ENCODE data around the gene RITA1.

- TF ChIP-seq, protein P1, sequence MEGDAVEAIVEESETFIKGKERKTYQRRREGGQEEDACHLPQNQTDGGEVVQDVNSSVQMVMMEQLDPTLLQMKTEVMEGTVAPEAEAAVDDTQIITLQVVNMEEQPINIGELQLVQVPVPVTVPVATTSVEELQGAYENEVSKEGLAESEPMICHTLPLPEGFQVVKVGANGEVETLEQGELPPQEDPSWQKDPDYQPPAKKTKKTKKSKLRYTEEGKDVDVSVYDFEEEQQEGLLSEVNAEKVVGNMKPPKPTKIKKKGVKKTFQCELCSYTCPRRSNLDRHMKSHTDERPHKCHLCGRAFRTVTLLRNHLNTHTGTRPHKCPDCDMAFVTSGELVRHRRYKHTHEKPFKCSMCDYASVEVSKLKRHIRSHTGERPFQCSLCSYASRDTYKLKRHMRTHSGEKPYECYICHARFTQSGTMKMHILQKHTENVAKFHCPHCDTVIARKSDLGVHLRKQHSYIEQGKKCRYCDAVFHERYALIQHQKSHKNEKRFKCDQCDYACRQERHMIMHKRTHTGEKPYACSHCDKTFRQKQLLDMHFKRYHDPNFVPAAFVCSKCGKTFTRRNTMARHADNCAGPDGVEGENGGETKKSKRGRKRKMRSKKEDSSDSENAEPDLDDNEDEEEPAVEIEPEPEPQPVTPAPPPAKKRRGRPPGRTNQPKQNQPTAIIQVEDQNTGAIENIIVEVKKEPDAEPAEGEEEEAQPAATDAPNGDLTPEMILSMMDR (conservative IDR thresholded peaks at IDR 0.05; ENCODE audit: low read depth, low read length) = peak; percentile 87
- TF ChIP-seq EZH2phosphoT487 (IDR thresholded peaks at IDR 0.05; ENCODE audit: borderline replicate concordance, low read length) = no peak
These were observed 11.5 kb downstream of the RITA1 start for GRCh38 chr12:113196990-113197389.

All from PC-3 (cell line).